ENCODE data around the gene SELE. TPM values are rescaled to one million over a fixed set of nuclear protein-coding genes. Genes with fewer than 3 reads are reported as not detected.

Gene SELE
- total RNA-seq, 1 experiment from 2014 or later = not detected

DNA sequence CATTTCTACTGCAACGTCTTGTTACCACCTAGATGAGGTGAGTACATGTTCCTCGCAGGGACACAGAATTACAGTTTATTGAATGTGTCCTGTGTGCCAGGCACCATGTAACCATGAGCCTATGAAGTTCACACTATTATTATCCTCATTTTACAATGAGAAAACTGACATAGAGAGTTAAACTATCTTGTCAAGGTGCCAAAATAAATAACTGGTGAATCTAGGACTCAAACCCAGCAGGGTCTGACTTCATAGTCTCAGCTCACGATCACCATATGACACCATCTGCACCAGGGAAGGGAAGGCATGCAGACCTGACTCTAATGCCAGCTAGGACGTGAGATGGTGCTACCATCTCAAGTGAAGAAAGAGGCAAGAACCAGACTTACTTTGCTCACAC, 2.4 kb downstream of the SELE start (continued):
- TF ChIP-seq, protein P1, sequence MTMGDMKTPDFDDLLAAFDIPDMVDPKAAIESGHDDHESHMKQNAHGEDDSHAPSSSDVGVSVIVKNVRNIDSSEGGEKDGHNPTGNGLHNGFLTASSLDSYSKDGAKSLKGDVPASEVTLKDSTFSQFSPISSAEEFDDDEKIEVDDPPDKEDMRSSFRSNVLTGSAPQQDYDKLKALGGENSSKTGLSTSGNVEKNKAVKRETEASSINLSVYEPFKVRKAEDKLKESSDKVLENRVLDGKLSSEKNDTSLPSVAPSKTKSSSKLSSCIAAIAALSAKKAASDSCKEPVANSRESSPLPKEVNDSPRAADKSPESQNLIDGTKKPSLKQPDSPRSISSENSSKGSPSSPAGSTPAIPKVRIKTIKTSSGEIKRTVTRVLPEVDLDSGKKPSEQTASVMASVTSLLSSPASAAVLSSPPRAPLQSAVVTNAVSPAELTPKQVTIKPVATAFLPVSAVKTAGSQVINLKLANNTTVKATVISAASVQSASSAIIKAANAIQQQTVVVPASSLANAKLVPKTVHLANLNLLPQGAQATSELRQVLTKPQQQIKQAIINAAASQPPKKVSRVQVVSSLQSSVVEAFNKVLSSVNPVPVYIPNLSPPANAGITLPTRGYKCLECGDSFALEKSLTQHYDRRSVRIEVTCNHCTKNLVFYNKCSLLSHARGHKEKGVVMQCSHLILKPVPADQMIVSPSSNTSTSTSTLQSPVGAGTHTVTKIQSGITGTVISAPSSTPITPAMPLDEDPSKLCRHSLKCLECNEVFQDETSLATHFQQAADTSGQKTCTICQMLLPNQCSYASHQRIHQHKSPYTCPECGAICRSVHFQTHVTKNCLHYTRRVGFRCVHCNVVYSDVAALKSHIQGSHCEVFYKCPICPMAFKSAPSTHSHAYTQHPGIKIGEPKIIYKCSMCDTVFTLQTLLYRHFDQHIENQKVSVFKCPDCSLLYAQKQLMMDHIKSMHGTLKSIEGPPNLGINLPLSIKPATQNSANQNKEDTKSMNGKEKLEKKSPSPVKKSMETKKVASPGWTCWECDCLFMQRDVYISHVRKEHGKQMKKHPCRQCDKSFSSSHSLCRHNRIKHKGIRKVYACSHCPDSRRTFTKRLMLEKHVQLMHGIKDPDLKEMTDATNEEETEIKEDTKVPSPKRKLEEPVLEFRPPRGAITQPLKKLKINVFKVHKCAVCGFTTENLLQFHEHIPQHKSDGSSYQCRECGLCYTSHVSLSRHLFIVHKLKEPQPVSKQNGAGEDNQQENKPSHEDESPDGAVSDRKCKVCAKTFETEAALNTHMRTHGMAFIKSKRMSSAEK (CRISPR knock-in tag; IDR thresholded peaks at IDR 0.05; ENCODE audit: borderline replicate concordance) = no peak

DNA sequence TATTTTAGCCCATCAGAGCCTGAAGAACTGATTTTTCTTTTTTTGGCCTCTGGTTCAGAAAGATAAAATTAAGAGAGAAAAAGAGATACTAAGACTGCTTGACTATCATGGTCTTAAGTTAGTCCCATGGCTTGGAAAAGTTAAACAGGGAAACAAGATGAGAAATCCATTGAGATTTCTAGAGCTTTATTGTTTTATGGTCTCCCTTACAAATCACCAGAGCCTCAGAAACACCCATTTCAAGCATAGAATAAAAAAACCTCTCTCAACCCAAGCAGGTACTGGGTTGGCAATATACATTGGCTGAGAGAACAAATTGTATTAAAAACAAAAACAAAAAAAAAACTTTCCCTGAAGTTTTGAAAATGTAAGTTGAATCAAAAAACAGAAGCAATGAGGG, 3.9 kb downstream of the SELE start:
- no peak for ATAC-seq
- TF ChIP-seq NFYB (CRISPR knock-in tag; conservative IDR thresholded peaks at IDR 0.05; ENCODE audit: low read depth) (no peak), ZBTB21 (CRISPR knock-in tag; IDR thresholded peaks at IDR 0.05; ENCODE audit: borderline replicate concordance) (no peak), JUN (CRISPR knock-in tag; IDR thresholded peaks at IDR 0.05) (no peak), ZNF219 (CRISPR knock-in tag; IDR thresholded peaks at IDR 0.05; ENCODE audit: borderline replicate concordance) (no peak), KAT7 (CRISPR knock-in tag; IDR thresholded peaks at IDR 0.05; ENCODE audit: borderline replicate concordance) (no peak)
- no peaks in the 10 kb centered on the region for H3K9me3 Mint-ChIP-seq
- no peaks in the 10 kb centered on the region for H3K36me3 Mint-ChIP-seq
- no peak overlapping the region for H3K4me3 Mint-ChIP-seq
- H3K27me3 Mint-ChIP-seq (ENCODE audit: low read depth) = no peaks in the 10 kb centered on the region
- ChIA-PET POLR2A (no interaction called here), CTCF (no interaction called here)
- no peaks in the 10 kb centered on the region for H3K4me1 Mint-ChIP-seq
- DNase-seq (ENCODE audit: low spot score) = no peak
- no peak overlapping the region for H3K27ac Mint-ChIP-seq

DNA sequence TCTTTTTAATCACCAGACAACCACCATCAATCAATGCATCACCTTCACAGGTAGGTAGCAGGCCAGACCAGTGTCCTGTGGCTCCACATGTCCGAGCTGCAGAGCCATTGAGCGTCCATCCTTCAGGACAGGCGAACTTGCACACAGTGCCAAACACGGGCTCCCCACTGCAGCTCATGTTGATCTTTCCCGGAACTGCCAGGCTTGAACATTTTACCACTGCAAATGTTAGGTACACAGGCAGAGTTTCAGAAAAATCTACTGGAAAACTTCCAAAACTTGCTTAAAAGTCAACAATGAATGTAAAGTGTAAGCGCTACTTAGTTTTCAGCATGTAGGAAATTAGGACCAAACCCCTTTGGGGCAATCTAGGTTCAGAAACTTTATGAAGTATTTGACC, 6.6 kb downstream of the SELE start:
- H3K27ac Mint-ChIP-seq = no peak overlapping the region
- H3K4me1 Mint-ChIP-seq = no peaks in the 10 kb centered on the region
- H3K4me3 Mint-ChIP-seq = no peak overlapping the region
- no peaks in the 10 kb centered on the region for H3K27me3 Mint-ChIP-seq (ENCODE audit: low read depth)
- no peaks in the 10 kb centered on the region for H3K9me3 Mint-ChIP-seq
- no peaks in the 10 kb centered on the region for H3K36me3 Mint-ChIP-seq
- DNase-seq (ENCODE audit: low spot score) (no peak), ATAC-seq (no peak)
- POLR2A ChIA-PET = no interaction called here
- CTCF ChIA-PET = interaction anchor here (2.0 kb wide), 1 partner anchor 15 kb away, joined by 5 read pairs; no protein-coding TSS in a partner anchor
- TF ChIP-seq ZNF416 (CRISPR knock-in tag; IDR thresholded peaks at IDR 0.05) (no peak), ZNF232 (CRISPR knock-in tag; IDR thresholded peaks at IDR 0.05) (no peak), JAZF1 (CRISPR knock-in tag; IDR thresholded peaks at IDR 0.05) (no peak), TEAD1 (CRISPR knock-in tag; IDR thresholded peaks at IDR 0.05) (no peak), NFYB (CRISPR knock-in tag; conservative IDR thresholded peaks at IDR 0.05; ENCODE audit: low read depth) (no peak), ZNF219 (CRISPR knock-in tag; IDR thresholded peaks at IDR 0.05; ENCODE audit: borderline replicate concordance) (no peak)
- TF ChIP-seq, protein P2, sequence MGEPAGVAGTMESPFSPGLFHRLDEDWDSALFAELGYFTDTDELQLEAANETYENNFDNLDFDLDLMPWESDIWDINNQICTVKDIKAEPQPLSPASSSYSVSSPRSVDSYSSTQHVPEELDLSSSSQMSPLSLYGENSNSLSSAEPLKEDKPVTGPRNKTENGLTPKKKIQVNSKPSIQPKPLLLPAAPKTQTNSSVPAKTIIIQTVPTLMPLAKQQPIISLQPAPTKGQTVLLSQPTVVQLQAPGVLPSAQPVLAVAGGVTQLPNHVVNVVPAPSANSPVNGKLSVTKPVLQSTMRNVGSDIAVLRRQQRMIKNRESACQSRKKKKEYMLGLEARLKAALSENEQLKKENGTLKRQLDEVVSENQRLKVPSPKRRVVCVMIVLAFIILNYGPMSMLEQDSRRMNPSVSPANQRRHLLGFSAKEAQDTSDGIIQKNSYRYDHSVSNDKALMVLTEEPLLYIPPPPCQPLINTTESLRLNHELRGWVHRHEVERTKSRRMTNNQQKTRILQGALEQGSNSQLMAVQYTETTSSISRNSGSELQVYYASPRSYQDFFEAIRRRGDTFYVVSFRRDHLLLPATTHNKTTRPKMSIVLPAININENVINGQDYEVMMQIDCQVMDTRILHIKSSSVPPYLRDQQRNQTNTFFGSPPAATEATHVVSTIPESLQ (CRISPR knock-in tag; IDR thresholded peaks at IDR 0.05) = no peak
- TF ChIP-seq, protein P3, sequence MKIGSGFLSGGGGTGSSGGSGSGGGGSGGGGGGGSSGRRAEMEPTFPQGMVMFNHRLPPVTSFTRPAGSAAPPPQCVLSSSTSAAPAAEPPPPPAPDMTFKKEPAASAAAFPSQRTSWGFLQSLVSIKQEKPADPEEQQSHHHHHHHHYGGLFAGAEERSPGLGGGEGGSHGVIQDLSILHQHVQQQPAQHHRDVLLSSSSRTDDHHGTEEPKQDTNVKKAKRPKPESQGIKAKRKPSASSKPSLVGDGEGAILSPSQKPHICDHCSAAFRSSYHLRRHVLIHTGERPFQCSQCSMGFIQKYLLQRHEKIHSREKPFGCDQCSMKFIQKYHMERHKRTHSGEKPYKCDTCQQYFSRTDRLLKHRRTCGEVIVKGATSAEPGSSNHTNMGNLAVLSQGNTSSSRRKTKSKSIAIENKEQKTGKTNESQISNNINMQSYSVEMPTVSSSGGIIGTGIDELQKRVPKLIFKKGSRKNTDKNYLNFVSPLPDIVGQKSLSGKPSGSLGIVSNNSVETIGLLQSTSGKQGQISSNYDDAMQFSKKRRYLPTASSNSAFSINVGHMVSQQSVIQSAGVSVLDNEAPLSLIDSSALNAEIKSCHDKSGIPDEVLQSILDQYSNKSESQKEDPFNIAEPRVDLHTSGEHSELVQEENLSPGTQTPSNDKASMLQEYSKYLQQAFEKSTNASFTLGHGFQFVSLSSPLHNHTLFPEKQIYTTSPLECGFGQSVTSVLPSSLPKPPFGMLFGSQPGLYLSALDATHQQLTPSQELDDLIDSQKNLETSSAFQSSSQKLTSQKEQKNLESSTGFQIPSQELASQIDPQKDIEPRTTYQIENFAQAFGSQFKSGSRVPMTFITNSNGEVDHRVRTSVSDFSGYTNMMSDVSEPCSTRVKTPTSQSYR (CRISPR knock-in tag; IDR thresholded peaks at IDR 0.05) = no peak
- TF ChIP-seq, protein P4, sequence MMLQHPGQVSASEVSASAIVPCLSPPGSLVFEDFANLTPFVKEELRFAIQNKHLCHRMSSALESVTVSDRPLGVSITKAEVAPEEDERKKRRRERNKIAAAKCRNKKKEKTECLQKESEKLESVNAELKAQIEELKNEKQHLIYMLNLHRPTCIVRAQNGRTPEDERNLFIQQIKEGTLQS (CRISPR knock-in tag; conservative IDR thresholded peaks at IDR 0.05) = no peak
- TF ChIP-seq, protein P5, sequence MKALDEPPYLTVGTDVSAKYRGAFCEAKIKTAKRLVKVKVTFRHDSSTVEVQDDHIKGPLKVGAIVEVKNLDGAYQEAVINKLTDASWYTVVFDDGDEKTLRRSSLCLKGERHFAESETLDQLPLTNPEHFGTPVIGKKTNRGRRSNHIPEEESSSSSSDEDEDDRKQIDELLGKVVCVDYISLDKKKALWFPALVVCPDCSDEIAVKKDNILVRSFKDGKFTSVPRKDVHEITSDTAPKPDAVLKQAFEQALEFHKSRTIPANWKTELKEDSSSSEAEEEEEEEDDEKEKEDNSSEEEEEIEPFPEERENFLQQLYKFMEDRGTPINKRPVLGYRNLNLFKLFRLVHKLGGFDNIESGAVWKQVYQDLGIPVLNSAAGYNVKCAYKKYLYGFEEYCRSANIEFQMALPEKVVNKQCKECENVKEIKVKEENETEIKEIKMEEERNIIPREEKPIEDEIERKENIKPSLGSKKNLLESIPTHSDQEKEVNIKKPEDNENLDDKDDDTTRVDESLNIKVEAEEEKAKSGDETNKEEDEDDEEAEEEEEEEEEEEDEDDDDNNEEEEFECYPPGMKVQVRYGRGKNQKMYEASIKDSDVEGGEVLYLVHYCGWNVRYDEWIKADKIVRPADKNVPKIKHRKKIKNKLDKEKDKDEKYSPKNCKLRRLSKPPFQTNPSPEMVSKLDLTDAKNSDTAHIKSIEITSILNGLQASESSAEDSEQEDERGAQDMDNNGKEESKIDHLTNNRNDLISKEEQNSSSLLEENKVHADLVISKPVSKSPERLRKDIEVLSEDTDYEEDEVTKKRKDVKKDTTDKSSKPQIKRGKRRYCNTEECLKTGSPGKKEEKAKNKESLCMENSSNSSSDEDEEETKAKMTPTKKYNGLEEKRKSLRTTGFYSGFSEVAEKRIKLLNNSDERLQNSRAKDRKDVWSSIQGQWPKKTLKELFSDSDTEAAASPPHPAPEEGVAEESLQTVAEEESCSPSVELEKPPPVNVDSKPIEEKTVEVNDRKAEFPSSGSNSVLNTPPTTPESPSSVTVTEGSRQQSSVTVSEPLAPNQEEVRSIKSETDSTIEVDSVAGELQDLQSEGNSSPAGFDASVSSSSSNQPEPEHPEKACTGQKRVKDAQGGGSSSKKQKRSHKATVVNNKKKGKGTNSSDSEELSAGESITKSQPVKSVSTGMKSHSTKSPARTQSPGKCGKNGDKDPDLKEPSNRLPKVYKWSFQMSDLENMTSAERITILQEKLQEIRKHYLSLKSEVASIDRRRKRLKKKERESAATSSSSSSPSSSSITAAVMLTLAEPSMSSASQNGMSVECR (CRISPR knock-in tag; IDR thresholded peaks at IDR 0.05; ENCODE audit: borderline replicate concordance) = no peak
- TF ChIP-seq, protein P6, sequence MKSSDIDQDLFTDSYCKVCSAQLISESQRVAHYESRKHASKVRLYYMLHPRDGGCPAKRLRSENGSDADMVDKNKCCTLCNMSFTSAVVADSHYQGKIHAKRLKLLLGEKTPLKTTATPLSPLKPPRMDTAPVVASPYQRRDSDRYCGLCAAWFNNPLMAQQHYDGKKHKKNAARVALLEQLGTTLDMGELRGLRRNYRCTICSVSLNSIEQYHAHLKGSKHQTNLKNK (CRISPR knock-in tag; IDR thresholded peaks at IDR 0.05) = no peak
- TF ChIP-seq, protein P7, sequence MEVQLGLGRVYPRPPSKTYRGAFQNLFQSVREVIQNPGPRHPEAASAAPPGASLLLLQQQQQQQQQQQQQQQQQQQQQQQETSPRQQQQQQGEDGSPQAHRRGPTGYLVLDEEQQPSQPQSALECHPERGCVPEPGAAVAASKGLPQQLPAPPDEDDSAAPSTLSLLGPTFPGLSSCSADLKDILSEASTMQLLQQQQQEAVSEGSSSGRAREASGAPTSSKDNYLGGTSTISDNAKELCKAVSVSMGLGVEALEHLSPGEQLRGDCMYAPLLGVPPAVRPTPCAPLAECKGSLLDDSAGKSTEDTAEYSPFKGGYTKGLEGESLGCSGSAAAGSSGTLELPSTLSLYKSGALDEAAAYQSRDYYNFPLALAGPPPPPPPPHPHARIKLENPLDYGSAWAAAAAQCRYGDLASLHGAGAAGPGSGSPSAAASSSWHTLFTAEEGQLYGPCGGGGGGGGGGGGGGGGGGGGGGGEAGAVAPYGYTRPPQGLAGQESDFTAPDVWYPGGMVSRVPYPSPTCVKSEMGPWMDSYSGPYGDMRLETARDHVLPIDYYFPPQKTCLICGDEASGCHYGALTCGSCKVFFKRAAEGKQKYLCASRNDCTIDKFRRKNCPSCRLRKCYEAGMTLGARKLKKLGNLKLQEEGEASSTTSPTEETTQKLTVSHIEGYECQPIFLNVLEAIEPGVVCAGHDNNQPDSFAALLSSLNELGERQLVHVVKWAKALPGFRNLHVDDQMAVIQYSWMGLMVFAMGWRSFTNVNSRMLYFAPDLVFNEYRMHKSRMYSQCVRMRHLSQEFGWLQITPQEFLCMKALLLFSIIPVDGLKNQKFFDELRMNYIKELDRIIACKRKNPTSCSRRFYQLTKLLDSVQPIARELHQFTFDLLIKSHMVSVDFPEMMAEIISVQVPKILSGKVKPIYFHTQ (CRISPR knock-in tag; IDR thresholded peaks at IDR 0.05) = no peak
